ENCODE results near the gene FGR.

GRCh38 chr1:27616441-27616840 is 18.5 kb downstream of the FGR start:
- TF ChIP-seq CTCF (IDR thresholded peaks at IDR 0.05) (no peak), EZH2 (IDR thresholded peaks at IDR 0.05; ENCODE audit: borderline replicate concordance, insufficient read depth, low read depth, low read length, poor library complexity, severe bottlenecking) (no peak)
